Endometrial microvascular endothelial cells (primary cell): ENCODE results near the gene TMEM54. TPM values are rescaled to one million over a fixed set of nuclear protein-coding genes. Genes with fewer than 3 reads are reported as not detected.

Experiments used
- in situ Hi-C: cut with HindIII; loops from 2 replicates; pipeline ENCODE4 v1.10.0; 2017; ENCODE audit warnings: low sequenced_read_pairs, low pct_unique_long_range_greater_than_20kb; ENCODE audit errors: inconsistent ontology term
- total RNA-seq: library from RNA; depleted of rRNA; stranded (reverse); fragments of >200 nt; gene quantifications from one replicate; pipeline ENCODE4 v1.2.3, GENCODE V29; 2015; ENCODE audit errors: inconsistent ontology term

Gene TMEM54
- total RNA-seq, result 8.0 TPM

GRCh38 chr1:32900956-32901822 is at the start of gene TMEM54:
Gene TMEM54, minus strand, starts transcription at chr1:32901389. Its CDS starts 151 bp downstream, at chr1:32901238.
- in situ Hi-C loops, result no loop called here

DNA sequence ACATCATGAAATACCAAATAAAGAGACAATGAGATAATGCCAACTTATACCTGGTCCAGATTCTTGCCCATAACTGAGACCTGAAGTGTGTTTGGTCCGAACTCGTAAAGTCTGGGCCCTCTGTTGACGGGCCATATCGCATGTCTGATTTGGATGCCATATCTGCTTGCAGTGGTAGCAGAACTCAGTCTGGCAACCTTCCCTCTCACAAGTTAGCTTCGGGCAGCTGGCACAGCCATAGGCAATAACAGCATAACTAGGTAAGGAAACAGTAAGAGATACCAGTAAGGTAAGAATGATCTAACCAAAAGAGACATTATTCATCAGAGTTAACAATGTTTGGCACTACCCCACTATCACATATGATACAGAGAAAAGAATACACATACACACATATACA is 48.3 kb upstream of the TMEM54 start:
- in situ Hi-C loops, result no loop called here

DNA sequence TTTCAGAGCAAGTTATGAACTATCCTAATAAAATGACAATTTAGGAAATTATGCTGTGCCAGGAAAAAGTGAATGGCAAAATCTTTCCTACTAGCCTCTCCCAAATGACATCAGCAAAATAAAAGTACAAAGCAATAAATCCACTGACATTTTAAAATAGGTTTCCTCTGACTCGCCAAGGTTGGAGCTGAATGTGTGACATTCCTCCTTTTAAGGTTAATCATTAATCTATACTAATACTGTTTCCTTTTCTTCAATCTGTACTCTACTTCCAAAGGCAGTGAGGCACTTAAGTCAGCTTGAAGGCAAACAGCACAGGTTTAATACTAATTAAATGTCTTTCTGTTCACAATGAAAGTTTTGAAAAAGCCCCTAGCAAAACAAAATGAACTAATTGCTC is 47.7 kb upstream of the TMEM54 start:
- in situ Hi-C loops, result no loop called here

GRCh38 chr1:32948390-32948722 is 47.2 kb upstream of the TMEM54 start:
- in situ Hi-C loops, result no loop called here

GRCh38 chr1:32947669-32948389 is 46.6 kb upstream of the TMEM54 start:
- in situ Hi-C loops, result no loop called here

GRCh38 chr1:32946413-32946812 is 45.2 kb upstream of the TMEM54 start:
- in situ Hi-C loops, result no loop called here

GRCh38 chr1:32944180-32944579 is 43.0 kb upstream of the TMEM54 start:
- in situ Hi-C loops, result no loop called here

DNA sequence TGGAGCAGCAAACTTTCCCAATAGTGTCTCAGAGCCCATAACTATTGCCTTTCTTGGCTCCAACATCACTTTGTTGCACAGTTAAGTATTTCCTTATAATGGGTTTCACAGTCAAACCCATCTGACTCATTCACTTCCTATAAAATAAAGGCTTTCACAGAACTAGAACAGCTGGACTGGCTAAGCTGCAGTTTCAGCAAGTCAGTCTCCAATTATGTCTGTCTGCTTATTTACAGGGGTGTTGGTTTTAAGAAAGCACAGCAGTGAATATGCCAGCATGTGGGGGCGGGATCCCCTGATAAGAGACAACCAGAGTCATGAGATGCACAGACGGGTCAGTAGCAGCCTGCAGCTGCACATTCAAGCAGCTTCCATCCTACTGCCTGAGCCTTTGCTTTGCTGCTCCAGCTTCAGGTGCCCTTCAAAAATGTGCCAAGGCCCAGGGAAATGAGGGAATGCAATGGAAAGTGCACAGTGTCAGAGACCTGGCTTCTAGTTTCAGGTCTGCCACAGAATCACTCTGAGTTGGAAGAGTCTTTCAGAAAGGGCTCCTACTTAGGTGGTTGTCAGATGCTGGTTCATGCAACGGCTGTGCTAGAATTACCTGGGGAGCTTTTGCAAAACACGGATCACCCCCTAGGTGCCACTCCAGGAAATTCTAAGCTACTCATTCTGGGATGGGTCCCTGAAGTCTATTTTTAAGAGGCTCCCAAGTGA is 38.6 kb upstream of the TMEM54 start:
- in situ Hi-C loops, result no loop called here

- in situ Hi-C loops, result no loop called here
Measured at GRCh38 chr1:32937061-32937460, 35.9 kb upstream of the TMEM54 start.

GRCh38 chr1:32934535-32934934 is 33.3 kb upstream of the TMEM54 start:
- in situ Hi-C loops, result no loop called here

GRCh38 chr1:32933742-32934322 is 32.6 kb upstream of the TMEM54 start:
- in situ Hi-C loops, result no loop called here

DNA sequence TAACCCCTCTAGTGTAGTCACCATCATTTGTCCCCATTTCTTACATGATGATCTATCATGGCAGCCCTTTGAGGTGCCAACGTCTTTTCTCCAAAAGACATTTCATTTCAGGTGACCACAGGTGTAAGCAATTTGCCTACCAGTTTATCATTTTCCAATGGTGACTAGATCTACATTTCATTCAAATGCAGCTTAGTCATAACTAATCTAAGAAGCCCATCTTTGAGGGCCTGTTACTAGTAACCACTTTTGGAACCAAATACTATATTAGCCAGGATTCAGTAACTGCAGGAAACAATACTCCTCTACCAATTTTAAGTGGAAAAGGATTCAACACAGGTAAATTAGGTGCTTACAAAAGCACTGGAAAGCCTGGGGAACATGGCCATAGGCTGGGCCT is 30.6 kb upstream of the TMEM54 start:
- in situ Hi-C loops, result no loop called here

DNA sequence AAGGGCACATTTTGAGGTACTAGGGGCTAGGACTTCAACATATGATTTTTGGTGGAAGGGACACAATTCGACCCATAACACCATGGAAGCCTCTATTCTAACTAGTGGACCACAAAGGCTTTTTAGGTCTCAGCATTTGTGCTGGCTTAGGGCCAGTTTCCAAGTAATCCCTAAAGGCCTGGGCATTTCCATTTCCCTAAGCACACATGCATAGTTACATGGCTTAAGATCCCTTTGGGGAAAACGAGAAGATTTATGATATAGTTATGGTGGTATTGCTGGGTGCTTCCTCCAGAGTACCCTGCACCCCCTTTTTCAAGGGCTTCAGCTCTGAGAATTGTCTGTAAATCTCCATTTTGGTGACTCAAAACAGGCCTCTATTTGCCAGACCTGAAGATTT is 28.2 kb upstream of the TMEM54 start:
- in situ Hi-C loops, result no loop called here

GRCh38 chr1:32928715-32929114 is 27.5 kb upstream of the TMEM54 start:
- in situ Hi-C loops, result no loop called here

DNA sequence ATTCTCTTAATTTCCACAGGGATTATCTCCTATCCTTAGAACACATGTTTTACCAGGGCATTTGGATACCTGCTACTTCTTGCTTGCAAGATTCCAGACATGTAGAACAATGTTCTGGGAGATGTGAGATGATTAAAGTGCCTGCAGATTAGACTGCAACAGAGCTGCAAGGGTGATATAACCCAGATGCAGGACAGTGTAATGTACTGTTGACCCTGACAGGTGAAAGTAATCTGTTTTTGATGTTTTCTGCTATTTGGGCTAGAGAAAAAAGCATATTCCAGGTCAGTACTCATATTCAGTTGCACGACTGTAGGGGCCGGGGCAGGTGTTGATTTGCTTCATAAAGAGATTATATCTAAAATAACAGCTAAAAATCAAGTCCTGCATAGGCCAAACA is 27.1 kb upstream of the TMEM54 start:
- in situ Hi-C loops, result no loop called here

GRCh38 chr1:32927441-32927840 is 26.3 kb upstream of the TMEM54 start:
- in situ Hi-C loops, result no loop called here

- in situ Hi-C loops, result no loop called here
Measured at GRCh38 chr1:32926562-32926961, 25.4 kb upstream of the TMEM54 start.

- in situ Hi-C loops, result no loop called here
Measured at GRCh38 chr1:32925403-32926162, 24.4 kb upstream of the TMEM54 start.

GRCh38 chr1:32924881-32925344 is 23.7 kb upstream of the TMEM54 start:
- in situ Hi-C loops, result no loop called here
